Measurements from ENCODE around the gene NHERF1.

GRCh38 chr17:74790161-74791058, 42.0 kb downstream of the NHERF1 start:
- TF ChIP-seq, protein P1, sequence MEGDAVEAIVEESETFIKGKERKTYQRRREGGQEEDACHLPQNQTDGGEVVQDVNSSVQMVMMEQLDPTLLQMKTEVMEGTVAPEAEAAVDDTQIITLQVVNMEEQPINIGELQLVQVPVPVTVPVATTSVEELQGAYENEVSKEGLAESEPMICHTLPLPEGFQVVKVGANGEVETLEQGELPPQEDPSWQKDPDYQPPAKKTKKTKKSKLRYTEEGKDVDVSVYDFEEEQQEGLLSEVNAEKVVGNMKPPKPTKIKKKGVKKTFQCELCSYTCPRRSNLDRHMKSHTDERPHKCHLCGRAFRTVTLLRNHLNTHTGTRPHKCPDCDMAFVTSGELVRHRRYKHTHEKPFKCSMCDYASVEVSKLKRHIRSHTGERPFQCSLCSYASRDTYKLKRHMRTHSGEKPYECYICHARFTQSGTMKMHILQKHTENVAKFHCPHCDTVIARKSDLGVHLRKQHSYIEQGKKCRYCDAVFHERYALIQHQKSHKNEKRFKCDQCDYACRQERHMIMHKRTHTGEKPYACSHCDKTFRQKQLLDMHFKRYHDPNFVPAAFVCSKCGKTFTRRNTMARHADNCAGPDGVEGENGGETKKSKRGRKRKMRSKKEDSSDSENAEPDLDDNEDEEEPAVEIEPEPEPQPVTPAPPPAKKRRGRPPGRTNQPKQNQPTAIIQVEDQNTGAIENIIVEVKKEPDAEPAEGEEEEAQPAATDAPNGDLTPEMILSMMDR (IDR thresholded peaks at IDR 0.05; ENCODE audit: low read length), result no peak
- no peak for TF ChIP-seq EZH2 (IDR thresholded peaks at IDR 0.05; ENCODE audit: borderline replicate concordance, low read length)

Measured in OCI-LY1 (cell line).